ELF-1 (cell line): ENCODE measurements around the gene CFAP69.
"Not testable (repeated sequence)": the region's sequence is repeated elsewhere in the genome, so short reads cannot be mapped to it uniquely, and the experiment has no call there.

Experiments
- DNase-seq: peaks from one replicate; pipeline ENCODE4 v3.0.0-alpha.2; 2016; ENCODE audit warnings: low read depth, low spot score

Gene CFAP69

DNA sequence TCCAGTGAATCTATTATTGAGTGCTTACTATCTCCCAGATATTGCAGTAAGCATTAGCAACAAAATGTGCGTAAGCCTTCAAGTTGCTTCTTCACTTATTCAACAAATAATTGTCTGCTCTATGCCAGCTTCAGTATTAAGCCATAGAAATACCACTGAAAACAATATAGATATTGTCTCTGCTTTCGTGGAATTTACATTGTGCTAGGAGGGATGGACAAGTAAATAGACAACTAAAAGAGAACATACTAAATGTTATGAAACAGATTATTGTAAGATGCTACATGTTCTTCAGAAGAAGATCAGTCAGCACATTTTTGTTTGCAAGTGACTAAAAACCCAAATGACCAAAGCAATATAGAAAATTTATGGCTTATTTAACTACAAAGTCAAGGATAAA is 27.3 kb downstream of the CFAP69 start:
- DNase-seq, result no peak

GRCh38 chr7:90274161-90274560 is 29.2 kb downstream of the CFAP69 start:
- DNase-seq, result no peak

DNA sequence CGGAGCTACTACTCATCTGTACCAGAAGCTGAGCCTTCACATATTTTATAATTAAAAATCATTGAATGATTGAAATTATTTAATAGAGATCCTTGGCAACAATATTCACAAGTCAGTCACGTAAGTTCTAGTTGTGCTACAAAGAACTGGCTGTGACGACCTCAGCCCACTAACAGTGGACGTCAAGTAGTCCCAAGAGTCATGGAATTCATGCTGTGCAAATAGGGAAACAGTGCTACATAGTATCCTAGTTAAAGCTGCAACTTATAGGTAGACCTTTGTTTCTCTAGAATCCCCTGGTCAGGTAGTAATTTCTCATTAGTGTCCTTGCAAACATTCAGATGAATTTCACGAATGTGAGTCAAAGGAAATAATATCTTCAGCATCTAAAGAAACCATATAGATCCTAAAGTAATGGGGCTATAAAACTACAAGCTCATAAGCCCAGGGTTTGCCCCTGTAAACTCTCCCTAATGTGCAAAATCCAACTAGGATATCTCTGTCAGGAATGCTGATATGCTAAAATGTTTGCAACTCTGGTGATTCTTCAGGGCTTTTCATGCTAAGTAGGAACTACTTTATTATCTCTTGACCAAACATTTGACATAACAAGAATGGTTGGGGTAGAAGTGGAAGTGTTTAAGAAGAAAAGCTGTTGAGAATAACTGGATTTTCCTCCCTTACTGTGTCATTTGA is 31.2 kb downstream of the CFAP69 start:
- DNase-seq, result no peak

DNA sequence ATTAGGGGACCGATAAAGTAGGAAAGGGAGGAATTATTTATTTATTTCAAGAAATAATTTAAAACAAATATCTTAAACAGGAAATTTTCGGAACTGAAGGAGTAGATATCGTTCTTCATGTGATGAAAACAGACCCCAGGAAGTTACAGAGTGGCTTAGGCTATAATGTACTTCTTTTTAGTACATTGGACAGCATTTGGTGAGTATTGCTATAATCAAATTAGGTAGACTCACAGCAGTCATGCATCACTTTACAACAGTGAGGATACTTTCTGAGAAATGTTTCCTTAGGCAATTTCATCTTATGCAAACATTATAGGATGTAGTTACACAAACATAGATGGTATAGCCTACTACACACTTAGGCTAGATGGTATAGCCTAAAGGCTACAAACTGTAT is 43.2 kb downstream of the CFAP69 start:
- no peak for DNase-seq

GRCh38 chr7:90290244-90291113 is 45.5 kb downstream of the CFAP69 start:
- no peak for DNase-seq

- no peak for DNase-seq
Observed at GRCh38 chr7:90298145-90299038, 53.4 kb downstream of the CFAP69 start.

DNA sequence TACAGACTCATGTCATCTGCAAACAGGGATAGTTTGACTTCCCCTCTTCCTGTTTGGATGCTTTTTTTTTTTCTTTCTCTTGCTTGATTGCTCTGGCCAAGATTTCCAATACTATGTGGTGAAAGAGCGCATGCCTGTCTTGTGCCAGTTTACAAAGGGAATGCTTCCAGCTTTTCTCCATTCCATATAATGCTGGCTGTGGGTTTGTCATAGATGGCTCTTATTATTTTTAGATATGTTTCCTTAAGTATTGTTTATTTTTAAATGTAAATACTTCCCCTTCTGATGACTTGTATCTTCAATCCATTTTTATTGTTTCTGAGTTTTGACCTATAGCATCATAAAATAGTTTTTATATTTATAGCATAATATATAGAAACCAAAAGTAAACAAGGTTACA is 58.3 kb downstream of the CFAP69 start:
- no peak for DNase-seq

GRCh38 chr7:90309872-90310271 is 64.9 kb downstream of the CFAP69 start:
- no peak for DNase-seq

DNA sequence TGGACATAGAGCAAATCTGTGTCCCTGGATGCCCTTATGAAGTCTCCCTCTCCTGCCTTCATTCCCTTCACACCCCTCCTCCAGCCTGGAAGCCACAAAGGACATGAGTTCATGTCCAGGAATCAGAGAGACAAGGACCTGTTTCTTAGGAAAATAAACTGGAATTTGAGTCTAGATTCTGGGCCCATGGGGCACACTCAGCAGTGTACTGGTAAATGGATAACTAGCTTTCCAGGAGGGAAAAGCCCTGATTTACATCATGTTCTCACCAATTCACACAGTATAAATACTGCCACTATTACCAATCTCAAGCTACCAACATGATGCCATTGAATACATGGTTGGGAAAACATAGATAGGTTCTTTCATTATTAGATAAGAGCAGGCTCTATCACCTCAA is 66.2 kb downstream of the CFAP69 start:
- DNase-seq, result no peak

GRCh38 chr7:90312745-90313144 is 67.8 kb downstream of the CFAP69 start:
- no peak for DNase-seq

DNA sequence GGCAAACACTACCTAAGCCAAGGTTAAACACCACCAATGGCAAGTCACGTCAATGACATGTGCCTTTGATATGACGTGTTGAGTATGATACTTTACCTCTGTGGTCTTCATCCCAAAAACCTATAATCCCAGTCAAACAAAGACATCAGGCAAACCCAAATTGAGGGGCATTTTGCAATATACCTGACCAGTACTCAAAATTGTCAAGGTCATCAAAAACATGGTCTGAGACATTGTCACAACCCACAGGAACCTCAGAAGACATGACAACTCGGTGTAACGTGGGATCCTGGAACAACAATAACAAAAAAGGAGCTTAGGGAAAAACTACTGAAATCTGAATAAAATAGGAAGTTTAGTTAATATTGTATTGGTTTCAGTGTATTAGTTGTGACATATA is 68.9 kb downstream of the CFAP69 start:
- no peak for DNase-seq

GRCh38 chr7:90320014-90320413 is 75.0 kb downstream of the CFAP69 start:
- DNase-seq, result no peak

DNA sequence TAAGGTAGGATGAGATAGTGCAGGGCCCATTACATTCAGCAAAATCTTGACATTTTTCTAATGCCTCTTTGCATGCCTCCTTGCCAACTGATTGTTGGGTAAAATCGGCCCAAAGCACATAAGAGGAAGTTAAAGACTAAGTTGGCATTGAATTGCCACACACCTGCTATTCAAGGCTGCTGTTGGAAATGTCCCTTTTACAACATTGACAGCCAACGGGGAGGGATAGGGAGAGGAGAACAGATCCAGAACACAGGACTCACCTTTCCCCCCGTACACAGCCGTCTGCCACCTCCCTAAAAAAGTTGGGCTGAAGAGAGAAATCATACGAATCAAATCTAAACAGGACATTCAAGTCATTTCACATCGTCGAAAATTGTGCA is 75.4 kb downstream of the CFAP69 start:
- no peak for DNase-seq

DNA sequence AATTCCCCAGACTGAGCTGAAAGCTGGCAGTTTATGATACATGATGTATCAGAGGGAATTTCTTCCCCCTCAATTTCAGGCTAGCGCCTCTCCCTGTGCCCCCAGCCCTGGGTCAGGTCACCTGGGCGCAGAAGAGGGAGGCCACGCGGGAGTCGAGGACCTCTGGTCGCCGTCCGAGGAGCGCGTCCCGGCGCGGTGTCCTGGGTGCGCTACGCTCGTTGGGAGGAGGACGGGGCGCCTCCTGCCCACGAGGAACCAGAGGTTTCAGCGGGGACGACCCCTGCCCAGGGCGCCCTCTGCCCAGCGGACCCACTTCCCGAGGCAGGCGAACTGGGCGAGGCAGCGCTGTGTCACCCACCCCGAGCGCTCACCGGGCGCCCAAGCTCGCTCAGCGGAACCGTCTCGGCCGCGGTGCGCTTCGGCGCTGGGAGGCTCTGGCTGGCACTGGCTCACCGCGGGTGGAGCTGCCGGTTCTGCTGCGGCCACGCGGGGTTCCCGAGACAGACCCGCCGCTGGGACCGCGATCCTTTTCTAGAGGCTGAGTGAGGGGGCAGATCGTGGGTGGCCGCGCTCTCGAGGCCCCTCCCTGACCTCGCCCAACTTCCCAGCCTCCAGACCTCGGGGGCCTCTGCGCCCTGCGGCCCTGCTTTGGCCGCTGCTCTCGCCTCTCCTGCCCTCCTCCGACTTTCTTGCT is 76.0 kb downstream of the CFAP69 start, which contains the start of gene FAM237B:
TSS of gene FAM237B (minus strand) at position 504 of the 694 bp plus-strand sequence. CDS start 1,556 bp downstream, outside the sequence.
- peak; percentile 34 for DNase-seq

GRCh38 chr7:90322837-90323236 is 77.9 kb downstream of the CFAP69 start:
- DNase-seq, result no peak

- DNase-seq, result no peak
Observed at GRCh38 chr7:90326500-90326899, 81.5 kb downstream of the CFAP69 start.

GRCh38 chr7:90334193-90334843 is 89.3 kb downstream of the CFAP69 start:
- no peak for DNase-seq

GRCh38 chr7:90334926-90335325 is 90.0 kb downstream of the CFAP69 start:
- not testable (repeated sequence) for DNase-seq

- DNase-seq, result no peak
Observed at GRCh38 chr7:90337106-90337505, 92.1 kb downstream of the CFAP69 start.

GRCh38 chr7:90345016-90345415 is 100.0 kb downstream of the CFAP69 start:
- DNase-seq, result no peak
